HFFc6 (cell line): ENCODE measurements around the gene SORCS2. TPM values are rescaled to one million over a fixed set of nuclear protein-coding genes. Genes with fewer than 3 reads are reported as not detected.
"Not testable (repeated sequence)": the region's sequence is repeated elsewhere in the genome, so short reads cannot be mapped to it uniquely, and the experiment has no call there.

Experiments used
- DNase-seq: peaks from one replicate; pipeline ENCODE4 v3.0.0-alpha.2; 2018
- H3K27ac Mint-ChIP-seq: 2 replicates; pipeline ENCODE4 v1.8.0; 2020; ENCODE audit warnings: mild to moderate bottlenecking, mixed read lengths
- H3K27me3 Mint-ChIP-seq: 2 replicates; pipeline ENCODE4 v1.8.0; 2021; ENCODE audit warnings: mild to moderate bottlenecking, moderate library complexity, mixed read lengths; ENCODE audit not compliant: insufficient read depth
- H3K36me3 Mint-ChIP-seq: 2 replicates; pipeline ENCODE4 v1.8.0; 2021; ENCODE audit warnings: low read depth, mixed read lengths
- H3K4me1 Mint-ChIP-seq: 2 replicates; pipeline ENCODE4 v1.8.0; 2020; ENCODE audit warnings: low read depth, mixed read lengths
- H3K4me3 Mint-ChIP-seq: 2 replicates; pipeline ENCODE4 v1.8.0; 2020; ENCODE audit warnings: mild to moderate bottlenecking, moderate library complexity, mixed read lengths
- H3K9me3 Mint-ChIP-seq: 2 replicates; pipeline ENCODE4 v1.8.0; 2020; ENCODE audit warnings: mild to moderate bottlenecking, mixed read lengths
- total RNA-seq, 6 experiments: library from RNA; stranded (reverse); fragmentation: NEBNext Ultra II Directional; extraction: Animal tissue kit (Norgen Biotek cat#: 25700); gene quantifications; 2 replicates in 1 of 6; 3 replicates in 5 of 6; pipeline ENCODE4 v1.2.3, GENCODE V29; 2021
- TF ChIP-seq, protein P1 (sequence below): fragments of 200-600 bp; sonication (generic); IDR thresholded peaks from 2 replicates; pipeline ENCODE4 v1.5.0; 2021; ENCODE audit warnings: antibody characterized with exemption, mild to moderate bottlenecking

SORCS2 gene
- total RNA-seq, 6 experiments from 2014 or later: 0.05 to 0.15 (median 0.12) TPM; not detected in 3

GRCh38 chr4:7160951-7161440 is 31.3 kb upstream of the SORCS2 start:
- Mint-ChIP-seq H3K36me3 (no peaks in the 10 kb centered on the region), H3K9me3 (no peaks in the 10 kb centered on the region), H3K27me3 (peaks cover 47% of the 10 kb centered on the region), H3K4me1 (no peaks in the 10 kb centered on the region; the same call in 1 of the 2 replicates), H3K4me3 (no peak overlapping the region), H3K27ac (no peak overlapping the region)
- DNase-seq: no peak
- TF ChIP-seq, protein P1, sequence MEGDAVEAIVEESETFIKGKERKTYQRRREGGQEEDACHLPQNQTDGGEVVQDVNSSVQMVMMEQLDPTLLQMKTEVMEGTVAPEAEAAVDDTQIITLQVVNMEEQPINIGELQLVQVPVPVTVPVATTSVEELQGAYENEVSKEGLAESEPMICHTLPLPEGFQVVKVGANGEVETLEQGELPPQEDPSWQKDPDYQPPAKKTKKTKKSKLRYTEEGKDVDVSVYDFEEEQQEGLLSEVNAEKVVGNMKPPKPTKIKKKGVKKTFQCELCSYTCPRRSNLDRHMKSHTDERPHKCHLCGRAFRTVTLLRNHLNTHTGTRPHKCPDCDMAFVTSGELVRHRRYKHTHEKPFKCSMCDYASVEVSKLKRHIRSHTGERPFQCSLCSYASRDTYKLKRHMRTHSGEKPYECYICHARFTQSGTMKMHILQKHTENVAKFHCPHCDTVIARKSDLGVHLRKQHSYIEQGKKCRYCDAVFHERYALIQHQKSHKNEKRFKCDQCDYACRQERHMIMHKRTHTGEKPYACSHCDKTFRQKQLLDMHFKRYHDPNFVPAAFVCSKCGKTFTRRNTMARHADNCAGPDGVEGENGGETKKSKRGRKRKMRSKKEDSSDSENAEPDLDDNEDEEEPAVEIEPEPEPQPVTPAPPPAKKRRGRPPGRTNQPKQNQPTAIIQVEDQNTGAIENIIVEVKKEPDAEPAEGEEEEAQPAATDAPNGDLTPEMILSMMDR: no peak

DNA sequence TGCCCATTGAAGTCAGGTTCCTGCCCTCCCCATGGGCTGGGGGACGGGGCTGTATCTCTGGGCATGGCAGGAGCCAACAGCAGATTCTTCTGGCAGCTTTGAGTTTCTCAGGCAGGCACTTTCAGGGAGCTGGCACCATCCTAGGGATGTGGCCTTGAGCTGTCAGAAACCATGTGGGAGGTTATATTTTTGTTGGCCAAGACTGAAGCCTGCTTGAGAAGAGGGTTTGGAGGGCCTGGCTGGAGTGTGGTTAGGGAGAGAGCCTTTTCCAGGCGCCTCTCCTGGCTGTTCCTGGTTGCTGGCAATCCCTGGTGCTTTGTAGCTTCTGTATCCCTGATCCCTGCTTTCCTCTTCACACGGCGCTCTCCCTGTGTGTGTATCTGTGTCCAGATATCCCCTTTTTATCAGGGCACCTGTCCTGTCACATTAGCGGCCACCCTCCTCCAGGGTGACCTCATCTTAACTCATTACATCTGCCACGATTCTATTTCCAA is 30.6 kb upstream of the SORCS2 start:
- no peak for DNase-seq

DNA sequence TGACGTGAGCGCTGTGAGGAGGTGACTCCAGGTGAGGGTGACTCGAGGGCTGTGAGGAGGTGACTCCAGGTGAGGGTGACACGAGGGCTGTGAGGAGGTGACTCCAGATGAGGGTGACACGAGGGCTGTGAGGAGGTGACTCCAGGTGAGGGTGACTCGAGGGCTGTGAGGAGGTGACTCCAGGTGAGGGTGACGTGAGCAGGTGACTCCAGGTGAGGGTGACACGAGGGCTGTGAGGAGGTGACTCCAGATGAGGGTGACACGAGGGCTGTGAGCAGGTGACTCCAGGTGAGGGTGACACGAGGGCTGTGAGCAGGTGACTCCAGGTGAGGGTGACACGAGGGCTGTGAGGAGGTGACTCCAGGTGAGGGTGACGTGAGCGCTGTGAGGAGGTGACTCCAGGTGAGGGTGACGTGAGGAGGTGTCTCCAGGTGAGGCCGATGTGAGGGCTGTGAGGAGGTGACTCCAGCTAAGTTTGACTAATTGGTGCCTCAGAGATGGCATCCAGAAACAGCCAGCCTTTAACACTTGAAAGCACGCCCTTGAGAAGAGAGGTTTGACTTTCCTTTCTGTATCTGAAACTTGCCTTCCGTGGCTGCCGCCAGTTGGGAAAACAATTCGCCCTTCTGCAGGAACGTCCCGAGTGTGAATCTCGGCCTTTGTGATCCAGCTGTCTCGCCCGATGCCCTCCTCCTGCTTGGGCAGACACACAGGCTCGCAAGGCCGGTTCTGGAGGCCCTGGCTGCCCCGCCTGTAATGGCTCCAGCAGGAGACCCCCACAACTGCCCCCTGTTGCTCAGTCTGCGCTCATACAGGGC is 27.1 kb upstream of the SORCS2 start:
- H3K9me3 Mint-ChIP-seq, H3K36me3 Mint-ChIP-seq, DNase-seq, H3K27ac Mint-ChIP-seq, H3K4me1 Mint-ChIP-seq, H3K4me3 Mint-ChIP-seq: not testable (repeated sequence)
- peaks cover 37% of the 10 kb centered on the region for H3K27me3 Mint-ChIP-seq

More for the DNA sequence above, 30.6 kb upstream of the SORCS2 start:
- Mint-ChIP-seq H3K4me1 (no peaks in the 10 kb centered on the region), H3K27me3 (peaks cover 43% of the 10 kb centered on the region), H3K4me3 (no peak overlapping the region), H3K36me3 (no peaks in the 10 kb centered on the region), H3K9me3 (no peaks in the 10 kb centered on the region), H3K27ac (no peak overlapping the region)
- TF ChIP-seq, protein P1: no peak

DNA sequence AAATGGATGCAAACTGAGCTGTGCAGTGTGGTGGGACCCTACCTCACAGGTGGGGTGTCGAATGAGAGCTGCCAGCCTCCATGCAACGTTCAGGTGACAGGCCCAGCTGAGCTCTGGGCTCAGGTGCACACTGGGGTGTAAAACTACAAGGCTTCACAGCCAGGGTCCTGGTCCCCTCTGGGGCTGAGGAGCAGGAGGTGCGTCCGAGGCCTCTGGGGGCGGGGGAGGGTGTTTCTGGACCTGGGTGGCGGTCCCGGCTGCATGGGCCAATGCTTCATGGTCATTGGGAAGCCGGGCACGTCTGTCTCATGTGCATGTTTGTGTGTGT is 26.5 kb upstream of the SORCS2 start:
- TF ChIP-seq, protein P1: no peak
- Mint-ChIP-seq H3K27me3 (peaks cover 37% of the 10 kb centered on the region), H3K4me3 (no peak overlapping the region), H3K4me1 (no peaks in the 10 kb centered on the region), H3K9me3 (no peaks in the 10 kb centered on the region), H3K27ac (no peak overlapping the region), H3K36me3 (no peaks in the 10 kb centered on the region)
- DNase-seq: no peak

DNA sequence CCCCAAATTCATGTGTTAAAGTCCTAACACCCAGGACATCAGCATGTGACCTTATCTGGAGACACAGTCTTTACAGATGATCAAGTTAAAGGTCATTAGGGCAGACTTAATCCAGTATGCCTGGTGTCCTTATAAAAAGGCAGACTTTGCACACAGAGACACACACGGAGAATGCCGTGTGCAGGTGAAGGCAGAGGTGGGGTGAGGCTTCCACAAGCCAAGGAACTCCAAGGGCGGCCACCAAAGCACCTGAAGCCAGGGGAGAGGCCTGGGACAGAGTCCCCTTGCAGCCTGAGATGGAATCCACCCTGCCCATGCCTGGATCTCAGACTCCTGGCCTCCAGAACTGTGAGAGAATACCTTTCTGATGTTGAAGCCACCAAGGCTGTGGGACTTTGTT is 26.1 kb upstream of the SORCS2 start:
- Mint-ChIP-seq H3K27ac (no peak overlapping the region), H3K4me3 (no peak overlapping the region), H3K9me3 (no peaks in the 10 kb centered on the region), H3K27me3 (peaks cover 37% of the 10 kb centered on the region), H3K36me3 (no peaks in the 10 kb centered on the region), H3K4me1 (no peaks in the 10 kb centered on the region)
- TF ChIP-seq, protein P1: no peak
- DNase-seq: no peak

- DNase-seq: no peak
- Mint-ChIP-seq H3K36me3 (no peaks in the 10 kb centered on the region), H3K27ac (no peak overlapping the region), H3K4me3 (no peak overlapping the region), H3K9me3 (no peaks in the 10 kb centered on the region), H3K27me3 (peaks cover 37% of the 10 kb centered on the region), H3K4me1 (no peaks in the 10 kb centered on the region)
- TF ChIP-seq, protein P1: no peak
Observed at GRCh38 chr4:7166981-7167700, 25.2 kb upstream of the SORCS2 start.
